ENCODE results near the gene SLC44A3.

Gene SLC44A3

GRCh38 chr1:94917251-94917650 lies 97.1 kb downstream of the SLC44A3 start:
- DNase-seq (ENCODE audit: low spot score), result no peak
- ChIA-PET CTCF (no interaction called here), POLR2A (ENCODE audit: low non-redundant PET) (no interaction called here)
- H3K27ac ChIP-seq, result no peak overlapping the region
- TF ChIP-seq CTCF (conservative IDR thresholded peaks at IDR 0.05; ENCODE audit: low read depth), result no peak

GRCh38 chr1:94919241-94920030 lies 99.3 kb downstream of the SLC44A3 start:
- CTCF ChIA-PET, result interaction anchor here (2.0 kb wide), 1 partner anchor 65 kb away, joined by 8 read pairs; no protein-coding TSS in a partner anchor
- TF ChIP-seq CTCF (conservative IDR thresholded peaks at IDR 0.05; ENCODE audit: low read depth), result no peak
- POLR2A ChIA-PET (ENCODE audit: low non-redundant PET), result no interaction called here
- H3K27ac ChIP-seq, result no peak overlapping the region
- no peak for DNase-seq (ENCODE audit: low spot score)

GRCh38 chr1:94920061-94920460 lies 99.9 kb downstream of the SLC44A3 start:
- ChIA-PET POLR2A (ENCODE audit: low non-redundant PET) (no interaction called here), CTCF (interaction anchor here (2.0 kb wide), 1 partner anchor 66 kb away, joined by 8 read pairs; no protein-coding TSS in a partner anchor)
- DNase-seq (ENCODE audit: low spot score), result no peak
- H3K27ac ChIP-seq, result no peak overlapping the region
- no peak for TF ChIP-seq CTCF (conservative IDR thresholded peaks at IDR 0.05; ENCODE audit: low read depth)

- ChIA-PET POLR2A (ENCODE audit: low non-redundant PET) (no interaction called here), CTCF (no interaction called here)
- no peak for DNase-seq (ENCODE audit: low spot score)
- no peak for TF ChIP-seq CTCF (conservative IDR thresholded peaks at IDR 0.05; ENCODE audit: low read depth)
- H3K27ac ChIP-seq, result no peak overlapping the region
Measured at GRCh38 chr1:94921977-94922376, 101.8 kb downstream of the SLC44A3 start.

- POLR2A ChIA-PET (ENCODE audit: low non-redundant PET), result no interaction called here
- TF ChIP-seq CTCF (conservative IDR thresholded peaks at IDR 0.05; ENCODE audit: low read depth), result no peak
- CTCF ChIA-PET, result interaction anchor here (0.5 to 0.7 kb wide), 3 partner anchors 121 to 1430 kb away, joined by 3 to 4 read pairs (median 3); no protein-coding TSS in a partner anchor
- no peak for DNase-seq (ENCODE audit: low spot score)
- H3K27ac ChIP-seq, result no peak overlapping the region
Measured at GRCh38 chr1:94922761-94923331, 102.7 kb downstream of the SLC44A3 start.

- no peak overlapping the region; the same call in 1 of the 2 replicates for H3K27ac ChIP-seq
- peak; percentile 19 for DNase-seq (ENCODE audit: low spot score)
- ChIA-PET CTCF (interaction anchor here (1.0 kb wide), 1 partner anchor 71 kb away, joined by 3 read pairs; no protein-coding TSS in a partner anchor), POLR2A (ENCODE audit: low non-redundant PET) (interaction anchor here (1.2 kb wide), 1 partner anchor 70 kb away, joined by 7 read pairs; no protein-coding TSS in a partner anchor)
- no peak for TF ChIP-seq CTCF (conservative IDR thresholded peaks at IDR 0.05; ENCODE audit: low read depth)
Measured at GRCh38 chr1:94925004-94925403, 104.8 kb downstream of the SLC44A3 start.
